Measurements from ENCODE around the gene TBXAS1.

DNA sequence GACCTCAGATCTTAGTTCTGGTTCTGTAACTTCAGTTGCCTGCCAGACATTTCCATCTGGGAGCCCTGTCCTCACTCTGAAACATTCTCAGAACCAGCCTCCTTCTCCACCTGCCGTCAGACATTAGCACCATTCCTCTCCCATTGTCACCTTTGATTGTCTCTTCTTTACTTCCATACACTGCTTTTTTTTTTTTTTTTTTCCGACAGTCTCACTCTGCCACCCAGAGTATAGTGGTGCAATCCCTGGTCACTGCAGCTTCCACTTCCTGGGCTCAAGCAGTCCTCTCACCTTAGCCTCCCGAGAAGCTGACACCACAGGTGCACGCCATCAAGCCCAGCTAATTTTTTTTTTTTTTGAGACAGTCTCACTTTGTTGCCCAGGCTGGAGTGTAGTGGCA is 30.2 kb upstream of the TBXAS1 start:
- TF ChIP-seq, protein P1, sequence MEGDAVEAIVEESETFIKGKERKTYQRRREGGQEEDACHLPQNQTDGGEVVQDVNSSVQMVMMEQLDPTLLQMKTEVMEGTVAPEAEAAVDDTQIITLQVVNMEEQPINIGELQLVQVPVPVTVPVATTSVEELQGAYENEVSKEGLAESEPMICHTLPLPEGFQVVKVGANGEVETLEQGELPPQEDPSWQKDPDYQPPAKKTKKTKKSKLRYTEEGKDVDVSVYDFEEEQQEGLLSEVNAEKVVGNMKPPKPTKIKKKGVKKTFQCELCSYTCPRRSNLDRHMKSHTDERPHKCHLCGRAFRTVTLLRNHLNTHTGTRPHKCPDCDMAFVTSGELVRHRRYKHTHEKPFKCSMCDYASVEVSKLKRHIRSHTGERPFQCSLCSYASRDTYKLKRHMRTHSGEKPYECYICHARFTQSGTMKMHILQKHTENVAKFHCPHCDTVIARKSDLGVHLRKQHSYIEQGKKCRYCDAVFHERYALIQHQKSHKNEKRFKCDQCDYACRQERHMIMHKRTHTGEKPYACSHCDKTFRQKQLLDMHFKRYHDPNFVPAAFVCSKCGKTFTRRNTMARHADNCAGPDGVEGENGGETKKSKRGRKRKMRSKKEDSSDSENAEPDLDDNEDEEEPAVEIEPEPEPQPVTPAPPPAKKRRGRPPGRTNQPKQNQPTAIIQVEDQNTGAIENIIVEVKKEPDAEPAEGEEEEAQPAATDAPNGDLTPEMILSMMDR (IDR thresholded peaks at IDR 0.05; ENCODE audit: low read depth, low read length, poor library complexity, severe bottlenecking), result no peak
- no peak for TF ChIP-seq EZH2phosphoT487 (IDR thresholded peaks at IDR 0.05; ENCODE audit: borderline replicate concordance, low read length)

All from DOHH2 (cell line).